WTC11 (cell line): ENCODE data around the gene FBXW9. TPM values are rescaled to one million over a fixed set of nuclear protein-coding genes. Genes with fewer than 3 reads are reported as not detected.

Experiments used
- ATAC-seq: fragments of 200-7000 bp; cut with Tn5 transposase; 2 replicates; pipeline ENCODE4 v1.10.0; 2021; ENCODE audit warnings: mild to moderate bottlenecking, moderate library complexity
- CTCF ChIA-PET: fragments of 300-600 bp; sonication (Branson Sonifier 250); formaldehyde crosslinking; loops from one replicate; lab custom pipeline; 2021; ENCODE audit warnings: antibody characterized with exemption; lab: Charles Lee
- POLR2A ChIA-PET: fragments of 350-600 bp; sonication (Branson Sonifier 250); formaldehyde crosslinking; loops from one replicate; lab custom pipeline; 2021; ENCODE audit warnings: antibody characterized with exemption; lab: Charles Lee
- DNase-seq: peaks from one replicate; pipeline ENCODE4 v3.0.0; 2021; ENCODE audit warnings: low spot score
- H3K27ac Mint-ChIP-seq: 2 replicates; pipeline ENCODE4 v1.8.0; 2021; ENCODE audit warnings: mixed read lengths
- H3K27me3 Mint-ChIP-seq: 2 replicates; pipeline ENCODE4 v1.8.0; 2021; ENCODE audit warnings: low read depth, mild to moderate bottlenecking, moderate library complexity, mixed read lengths
- H3K36me3 Mint-ChIP-seq: 2 replicates; pipeline ENCODE4 v1.8.0; 2021; ENCODE audit warnings: mixed read lengths
- H3K4me1 Mint-ChIP-seq: 2 replicates; pipeline ENCODE4 v1.8.0; 2022; ENCODE audit warnings: mixed read lengths
- H3K4me3 Mint-ChIP-seq: 2 replicates; pipeline ENCODE4 v1.8.0; 2021; ENCODE audit warnings: mild to moderate bottlenecking, moderate library complexity, mixed read lengths
- H3K9me3 Mint-ChIP-seq: 2 replicates; pipeline ENCODE4 v1.8.0; 2021; ENCODE audit warnings: mixed read lengths
- CBFB ChIP-seq: sonication (generic); formaldehyde crosslinking; IDR thresholded peaks from 2 replicates; pipeline ENCODE4 v1.8.1; 2022; ENCODE audit warnings: mild to moderate bottlenecking, low read depth, missing genetic modification reagents
- CREM ChIP-seq: sonication (generic); formaldehyde crosslinking; IDR thresholded peaks from 2 replicates; pipeline ENCODE4 v1.8.1; 2022; ENCODE audit warnings: mild to moderate bottlenecking, missing genetic modification reagents, moderate library complexity
- EMX1 ChIP-seq: fragments of 250-450 bp; sonication (Bioruptor Pico); IDR thresholded peaks from 2 replicates; pipeline ENCODE4 v1.8.0; 2021; ENCODE audit warnings: mild to moderate bottlenecking
- ETV6 ChIP-seq: sonication (generic); formaldehyde crosslinking; IDR thresholded peaks from 2 replicates; pipeline ENCODE4 v1.8.1; 2022; ENCODE audit warnings: mild to moderate bottlenecking, missing genetic modification reagents
- FOXK1 ChIP-seq: sonication (generic); formaldehyde crosslinking; IDR thresholded peaks from 2 replicates; pipeline ENCODE4 v1.8.0; 2022; ENCODE audit warnings: mild to moderate bottlenecking, moderate library complexity, missing genetic modification reagents
- HMGA2 ChIP-seq: fragments of 250-450 bp; sonication (Bioruptor Pico); IDR thresholded peaks from 2 replicates; pipeline ENCODE4 v1.4.0; 2021; ENCODE audit warnings: mild to moderate bottlenecking, moderate library complexity
- JAZF1 ChIP-seq: fragments of 250-450 bp; sonication (Bioruptor Pico); IDR thresholded peaks from 2 replicates; pipeline ENCODE4 v1.9.0; 2021; ENCODE audit warnings: moderate library complexity, mild to moderate bottlenecking, inconsistent platforms
- SMAD4 ChIP-seq: sonication (generic); formaldehyde crosslinking; IDR thresholded peaks from 2 replicates; pipeline ENCODE4 v1.8.0; 2022; ENCODE audit warnings: mild to moderate bottlenecking, missing genetic modification reagents
- ZNF121 ChIP-seq: sonication (generic); formaldehyde crosslinking; IDR thresholded peaks from 2 replicates; pipeline ENCODE4 v1.8.0; 2023; ENCODE audit warnings: missing genetic modification reagents
- ZNF396 ChIP-seq: fragments of 250-450 bp; sonication (Bioruptor Pico); IDR thresholded peaks from 2 replicates; pipeline ENCODE4 v1.8.0; 2021; ENCODE audit warnings: mild to moderate bottlenecking, moderate library complexity, borderline replicate concordance
- ZNF416 ChIP-seq: fragments of 250-450 bp; sonication (Bioruptor Pico); IDR thresholded peaks from 2 replicates; pipeline ENCODE4 v1.9.0; 2021; ENCODE audit warnings: mild to moderate bottlenecking, inconsistent platforms
- total RNA-seq: library from RNA; stranded (reverse); gene quantifications from 3 replicates; pipeline ENCODE4 v1.2.3, GENCODE V29; 2021
- TF ChIP-seq, protein P1 (sequence below): sonication (generic); formaldehyde crosslinking; IDR thresholded peaks from 2 replicates; pipeline ENCODE4 v1.8.1; 2023; ENCODE audit warnings: mild to moderate bottlenecking, missing genetic modification reagents
- TF ChIP-seq, protein P2 (sequence below): fragments of 250-450 bp; sonication (Bioruptor Pico); IDR thresholded peaks from 2 replicates; pipeline ENCODE4 v1.9.0; 2021; ENCODE audit warnings: mild to moderate bottlenecking
- TF ChIP-seq, protein P3 (sequence below): fragments of 250-450 bp; sonication (Bioruptor Pico); conservative IDR thresholded peaks from 2 replicates; pipeline ENCODE4 v1.9.0; 2021; ENCODE audit warnings: mild to moderate bottlenecking
- TF ChIP-seq, protein P4 (sequence below): sonication (generic); formaldehyde crosslinking; IDR thresholded peaks from 2 replicates; pipeline ENCODE4 v1.8.0; 2023; ENCODE audit warnings: missing genetic modification reagents, mild to moderate bottlenecking, borderline replicate concordance
- TF ChIP-seq, protein P5 (sequence below): sonication (generic); formaldehyde crosslinking; IDR thresholded peaks from 2 replicates; pipeline ENCODE4 v1.8.1; 2022; ENCODE audit warnings: low read depth, missing genetic modification reagents, borderline replicate concordance

The FBXW9 gene
- total RNA-seq, 1 experiment from 2014 or later = 15.2 TPM

DNA sequence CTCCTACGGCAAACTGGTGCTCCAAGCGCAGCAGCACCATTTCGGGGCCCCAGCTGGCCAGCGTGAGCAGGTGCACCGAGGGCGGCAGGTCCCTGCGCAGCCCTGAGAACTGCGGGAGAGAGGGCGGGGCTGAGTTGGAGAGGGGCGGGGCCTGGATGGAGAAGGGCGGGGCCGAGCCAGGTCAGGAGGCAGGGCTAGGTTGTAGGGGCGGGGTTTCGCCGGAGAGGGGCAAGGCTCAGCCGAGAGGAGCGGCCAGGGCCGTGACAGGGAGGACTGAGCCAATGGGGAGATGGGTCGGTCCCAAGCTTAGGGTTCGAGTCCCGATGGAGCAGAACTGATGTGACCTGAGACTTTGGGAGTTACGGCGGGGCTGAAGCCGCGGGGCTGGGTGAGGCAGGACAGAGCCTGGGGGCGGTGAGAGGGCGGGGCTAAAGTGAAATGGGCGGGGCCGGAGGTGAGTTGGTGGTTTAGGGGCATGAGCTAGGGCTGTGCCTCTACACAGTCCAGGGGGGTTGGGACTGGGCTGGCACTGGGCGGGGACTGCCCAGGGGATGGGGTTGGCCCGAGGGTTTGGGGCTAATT lies 48.9 kb downstream of the FBXW9 start:
- POLR2A ChIA-PET = interaction anchor here (0.6 to 1.2 kb wide), 5 partner anchors 17 to 1668 kb away, joined by 3 to 7 read pairs (median 6); partner anchors contain the start of genes MAN2B1, WDR83, ZNF490 and ZNF791
- Mint-ChIP-seq H3K9me3 (no peaks in the 10 kb centered on the region), H3K4me3 (peak overlapping the region; percentile 76), H3K27ac (peak overlapping the region; percentile 95), H3K4me1 (peaks cover 11% of the 10 kb centered on the region), H3K36me3 (peaks cover 6% of the 10 kb centered on the region), H3K27me3 (peaks cover 11% of the 10 kb centered on the region)
- peak; percentile 95 for DNase-seq
- TF ChIP-seq, protein P1, sequence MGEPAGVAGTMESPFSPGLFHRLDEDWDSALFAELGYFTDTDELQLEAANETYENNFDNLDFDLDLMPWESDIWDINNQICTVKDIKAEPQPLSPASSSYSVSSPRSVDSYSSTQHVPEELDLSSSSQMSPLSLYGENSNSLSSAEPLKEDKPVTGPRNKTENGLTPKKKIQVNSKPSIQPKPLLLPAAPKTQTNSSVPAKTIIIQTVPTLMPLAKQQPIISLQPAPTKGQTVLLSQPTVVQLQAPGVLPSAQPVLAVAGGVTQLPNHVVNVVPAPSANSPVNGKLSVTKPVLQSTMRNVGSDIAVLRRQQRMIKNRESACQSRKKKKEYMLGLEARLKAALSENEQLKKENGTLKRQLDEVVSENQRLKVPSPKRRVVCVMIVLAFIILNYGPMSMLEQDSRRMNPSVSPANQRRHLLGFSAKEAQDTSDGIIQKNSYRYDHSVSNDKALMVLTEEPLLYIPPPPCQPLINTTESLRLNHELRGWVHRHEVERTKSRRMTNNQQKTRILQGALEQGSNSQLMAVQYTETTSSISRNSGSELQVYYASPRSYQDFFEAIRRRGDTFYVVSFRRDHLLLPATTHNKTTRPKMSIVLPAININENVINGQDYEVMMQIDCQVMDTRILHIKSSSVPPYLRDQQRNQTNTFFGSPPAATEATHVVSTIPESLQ (CRISPR knock-in tag) = no peak
- TF ChIP-seq JAZF1 (CRISPR knock-in tag) = no peak
- peak; percentile 93 for TF ChIP-seq ZNF121 (CRISPR knock-in tag)
- TF ChIP-seq ETV6 (CRISPR knock-in tag) = no peak
- TF ChIP-seq, protein P2, sequence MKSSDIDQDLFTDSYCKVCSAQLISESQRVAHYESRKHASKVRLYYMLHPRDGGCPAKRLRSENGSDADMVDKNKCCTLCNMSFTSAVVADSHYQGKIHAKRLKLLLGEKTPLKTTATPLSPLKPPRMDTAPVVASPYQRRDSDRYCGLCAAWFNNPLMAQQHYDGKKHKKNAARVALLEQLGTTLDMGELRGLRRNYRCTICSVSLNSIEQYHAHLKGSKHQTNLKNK (CRISPR knock-in tag) = no peak
- TF ChIP-seq HMGA2 (CRISPR knock-in tag) = no peak
- peak; percentile 92 for ATAC-seq
- CTCF ChIA-PET = interaction anchor here (0.6 to 3.3 kb wide), 16 partner anchors 8 to 403 kb away, joined by 3 to 23 read pairs (median 6); partner anchors contain the start of genes DHPS, MAN2B1, WDR83 and ZNF490

DNA sequence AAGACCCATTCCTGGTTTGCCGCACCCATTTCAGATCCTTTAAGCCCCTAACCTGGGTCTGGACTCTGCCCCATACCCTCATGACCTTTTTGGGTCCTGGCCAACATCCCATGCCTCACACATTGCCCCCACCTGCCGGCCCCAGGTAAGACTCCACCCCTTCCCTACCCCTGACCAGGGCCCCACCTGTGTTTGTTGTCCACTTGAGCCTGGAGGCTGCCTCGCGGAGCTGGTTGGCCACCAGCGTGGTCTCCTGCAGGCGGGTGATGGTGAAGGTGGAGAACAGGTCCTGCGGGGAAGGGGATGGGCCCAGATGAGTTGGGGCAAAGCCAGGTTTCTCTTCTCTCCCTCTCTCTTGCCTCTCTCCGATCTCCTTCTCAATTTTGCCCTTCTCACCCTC lies 49.4 kb downstream of the FBXW9 start:
- Mint-ChIP-seq H3K9me3 (no peaks in the 10 kb centered on the region), H3K4me1 (peaks cover 11% of the 10 kb centered on the region), H3K36me3 (peaks cover 6% of the 10 kb centered on the region)
- TF ChIP-seq ZNF416 (no peak), EMX1 (no peak), SMAD4 (CRISPR knock-in tag) (no peak), ZNF396 (CRISPR knock-in tag) (no peak), FOXK1 (no peak), CREM (CRISPR knock-in tag) (no peak), CBFB (no peak)
- TF ChIP-seq, protein P3, sequence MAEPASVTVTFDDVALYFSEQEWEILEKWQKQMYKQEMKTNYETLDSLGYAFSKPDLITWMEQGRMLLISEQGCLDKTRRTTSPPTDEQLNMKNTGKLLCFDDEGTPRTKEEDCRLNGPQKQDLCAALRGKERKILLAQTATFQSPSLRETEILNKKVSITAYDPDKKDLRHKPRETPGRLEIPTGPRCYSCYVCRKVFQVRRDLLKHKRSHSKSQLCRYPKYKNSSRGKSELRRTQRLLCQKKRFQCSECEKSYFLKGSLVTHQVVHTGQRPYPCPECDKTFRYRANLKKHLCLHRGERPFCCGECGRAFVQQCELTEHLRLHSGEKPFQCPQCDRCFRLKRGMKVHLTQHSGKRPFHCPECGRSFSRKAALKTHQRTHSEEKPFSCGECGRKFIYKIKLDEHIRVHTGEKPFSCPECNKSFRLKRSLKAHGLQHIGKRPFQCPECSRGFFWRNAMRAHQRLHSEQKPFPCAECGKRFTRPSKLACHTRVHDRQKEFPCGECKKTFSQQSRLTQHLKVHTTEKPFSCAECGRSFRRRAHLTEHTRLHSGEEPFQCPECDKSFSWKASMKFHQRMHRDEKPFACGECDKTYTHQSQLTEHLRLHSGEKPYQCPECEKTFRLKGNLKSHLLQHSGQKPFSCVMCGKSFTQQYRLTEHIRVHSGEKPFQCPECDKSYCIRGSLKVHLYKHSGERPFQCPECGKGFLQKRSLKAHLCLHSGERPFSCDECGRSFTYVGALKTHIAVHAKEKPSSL (CRISPR knock-in tag) = no peak
- TF ChIP-seq, protein P4, sequence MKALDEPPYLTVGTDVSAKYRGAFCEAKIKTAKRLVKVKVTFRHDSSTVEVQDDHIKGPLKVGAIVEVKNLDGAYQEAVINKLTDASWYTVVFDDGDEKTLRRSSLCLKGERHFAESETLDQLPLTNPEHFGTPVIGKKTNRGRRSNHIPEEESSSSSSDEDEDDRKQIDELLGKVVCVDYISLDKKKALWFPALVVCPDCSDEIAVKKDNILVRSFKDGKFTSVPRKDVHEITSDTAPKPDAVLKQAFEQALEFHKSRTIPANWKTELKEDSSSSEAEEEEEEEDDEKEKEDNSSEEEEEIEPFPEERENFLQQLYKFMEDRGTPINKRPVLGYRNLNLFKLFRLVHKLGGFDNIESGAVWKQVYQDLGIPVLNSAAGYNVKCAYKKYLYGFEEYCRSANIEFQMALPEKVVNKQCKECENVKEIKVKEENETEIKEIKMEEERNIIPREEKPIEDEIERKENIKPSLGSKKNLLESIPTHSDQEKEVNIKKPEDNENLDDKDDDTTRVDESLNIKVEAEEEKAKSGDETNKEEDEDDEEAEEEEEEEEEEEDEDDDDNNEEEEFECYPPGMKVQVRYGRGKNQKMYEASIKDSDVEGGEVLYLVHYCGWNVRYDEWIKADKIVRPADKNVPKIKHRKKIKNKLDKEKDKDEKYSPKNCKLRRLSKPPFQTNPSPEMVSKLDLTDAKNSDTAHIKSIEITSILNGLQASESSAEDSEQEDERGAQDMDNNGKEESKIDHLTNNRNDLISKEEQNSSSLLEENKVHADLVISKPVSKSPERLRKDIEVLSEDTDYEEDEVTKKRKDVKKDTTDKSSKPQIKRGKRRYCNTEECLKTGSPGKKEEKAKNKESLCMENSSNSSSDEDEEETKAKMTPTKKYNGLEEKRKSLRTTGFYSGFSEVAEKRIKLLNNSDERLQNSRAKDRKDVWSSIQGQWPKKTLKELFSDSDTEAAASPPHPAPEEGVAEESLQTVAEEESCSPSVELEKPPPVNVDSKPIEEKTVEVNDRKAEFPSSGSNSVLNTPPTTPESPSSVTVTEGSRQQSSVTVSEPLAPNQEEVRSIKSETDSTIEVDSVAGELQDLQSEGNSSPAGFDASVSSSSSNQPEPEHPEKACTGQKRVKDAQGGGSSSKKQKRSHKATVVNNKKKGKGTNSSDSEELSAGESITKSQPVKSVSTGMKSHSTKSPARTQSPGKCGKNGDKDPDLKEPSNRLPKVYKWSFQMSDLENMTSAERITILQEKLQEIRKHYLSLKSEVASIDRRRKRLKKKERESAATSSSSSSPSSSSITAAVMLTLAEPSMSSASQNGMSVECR (CRISPR knock-in tag) = no peak
- TF ChIP-seq, protein P5, sequence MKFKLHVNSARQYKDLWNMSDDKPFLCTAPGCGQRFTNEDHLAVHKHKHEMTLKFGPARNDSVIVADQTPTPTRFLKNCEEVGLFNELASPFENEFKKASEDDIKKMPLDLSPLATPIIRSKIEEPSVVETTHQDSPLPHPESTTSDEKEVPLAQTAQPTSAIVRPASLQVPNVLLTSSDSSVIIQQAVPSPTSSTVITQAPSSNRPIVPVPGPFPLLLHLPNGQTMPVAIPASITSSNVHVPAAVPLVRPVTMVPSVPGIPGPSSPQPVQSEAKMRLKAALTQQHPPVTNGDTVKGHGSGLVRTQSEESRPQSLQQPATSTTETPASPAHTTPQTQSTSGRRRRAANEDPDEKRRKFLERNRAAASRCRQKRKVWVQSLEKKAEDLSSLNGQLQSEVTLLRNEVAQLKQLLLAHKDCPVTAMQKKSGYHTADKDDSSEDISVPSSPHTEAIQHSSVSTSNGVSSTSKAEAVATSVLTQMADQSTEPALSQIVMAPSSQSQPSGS (CRISPR knock-in tag) = no peak
- TF ChIP-seq, all 79 proteins: peak for 0
- Mint-ChIP-seq H3K27ac (peak overlapping the region; percentile 95), H3K27me3 (peaks cover 11% of the 10 kb centered on the region), H3K4me3 (peak overlapping the region; percentile 76)
- ChIA-PET CTCF (interaction anchor here (1.0 to 3.3 kb wide), 16 partner anchors 8 to 403 kb away, joined by 3 to 23 read pairs (median 6); partner anchors contain the start of genes DHPS, MAN2B1, WDR83 and ZNF490), POLR2A (interaction anchor here (0.6 to 1.2 kb wide), 5 partner anchors 17 to 1667 kb away, joined by 3 to 7 read pairs (median 6); partner anchors contain the start of genes MAN2B1, WDR83, ZNF490 and ZNF791)
- no peak for DNase-seq
- no peak for ATAC-seq
